Neural crest cell (in vitro differentiated cells): ENCODE measurements around the gene PTPRU. TPM values are rescaled to one million over a fixed set of nuclear protein-coding genes. Genes with fewer than 3 reads are reported as not detected.
A peak's percentile ranks its signal among the peaks of the same experiment; 100 is the strongest.
"Not testable (repeated sequence)": the region's sequence is repeated elsewhere in the genome, so short reads cannot be mapped to it uniquely, and the experiment has no call there.

Source experiments
- DNase-seq: peaks from one replicate; pipeline ENCODE4 v3.0.0; 2021; ENCODE audit warnings: low read depth, mixed read lengths, low spot score
- H3K27ac Mint-ChIP-seq: one replicate; pipeline ENCODE4 v1.8.0; 2021; ENCODE audit warnings: mild to moderate bottlenecking, mixed read lengths; ENCODE audit not compliant: unreplicated experiment
- H3K27me3 Mint-ChIP-seq: 2 replicates; pipeline ENCODE4 v1.8.0; 2021; ENCODE audit warnings: low read depth, mild to moderate bottlenecking, mixed read lengths
- H3K36me3 Mint-ChIP-seq: 2 replicates; pipeline ENCODE4 v1.8.0; 2021; ENCODE audit warnings: low read depth, mild to moderate bottlenecking, mixed read lengths
- H3K4me1 Mint-ChIP-seq: 2 replicates; pipeline ENCODE4 v1.8.0; 2021; ENCODE audit warnings: mixed read lengths
- H3K4me3 Mint-ChIP-seq: one replicate; pipeline ENCODE4 v1.8.0; 2021; ENCODE audit warnings: mild to moderate bottlenecking, mixed read lengths
- H3K9me3 Mint-ChIP-seq: 2 replicates; pipeline ENCODE4 v1.8.0; 2021; ENCODE audit warnings: mixed read lengths
- total RNA-seq: library from RNA; stranded (reverse); gene quantifications from 2 replicates; pipeline ENCODE4 v1.2.1, GENCODE V29; 2021
- TF ChIP-seq, protein P1 (sequence below): fragments of 200-600 bp; sonication (generic); conservative IDR thresholded peaks from 2 replicates; pipeline ENCODE4 v1.5.0; 2021; ENCODE audit warnings: antibody characterized with exemption, mild to moderate bottlenecking

PTPRU gene
- total RNA-seq, 1 donor from 2014 or later = 5.1 TPM

DNA sequence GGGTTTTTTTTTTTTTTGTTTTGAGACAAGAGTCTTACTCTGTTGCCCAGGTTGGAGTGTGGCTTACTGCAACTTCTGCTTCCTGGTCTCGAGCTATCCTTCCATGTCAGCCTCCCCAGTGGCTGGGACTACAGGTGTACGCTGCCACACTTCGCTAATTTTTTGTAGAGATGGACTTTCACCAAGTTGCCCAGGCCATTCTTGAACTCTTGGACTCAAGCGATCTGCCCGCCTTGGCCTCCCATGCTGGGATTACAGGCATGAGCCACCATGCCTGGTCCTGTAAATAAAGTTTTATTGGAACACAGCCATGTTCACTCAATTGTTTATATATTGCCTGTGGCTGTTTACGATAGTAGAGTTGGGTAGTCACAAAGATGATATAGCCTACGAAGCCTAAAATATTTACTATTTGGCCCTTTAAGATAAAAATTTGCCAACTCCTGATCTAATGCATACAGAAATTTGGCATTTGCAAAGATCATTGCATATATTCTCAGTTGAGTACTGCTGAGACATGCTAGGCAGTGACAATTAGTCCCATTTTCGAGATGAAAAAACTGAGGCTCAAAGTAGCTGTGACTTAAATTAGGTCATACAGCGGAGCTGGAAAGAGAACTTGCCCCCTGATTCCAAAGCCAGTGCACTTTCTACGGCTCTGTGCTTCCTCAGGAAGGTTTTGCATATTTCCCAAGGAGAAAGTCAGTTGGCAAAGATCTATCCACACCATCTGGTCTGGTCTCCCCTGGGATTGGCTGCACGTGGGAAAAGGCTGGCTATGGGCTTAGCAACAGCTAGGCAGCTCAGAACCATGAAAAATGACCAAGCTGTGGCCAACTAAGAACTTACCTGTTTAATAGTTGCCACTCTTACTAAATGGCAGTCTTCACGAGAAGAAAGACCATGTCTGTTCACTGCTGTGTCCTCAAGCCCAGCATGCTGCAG, 25.0 kb upstream of the PTPRU start:
- Mint-ChIP-seq H3K4me3 (no peak overlapping the region), H3K36me3 (no peaks in the 10 kb centered on the region), H3K9me3 (no peaks in the 10 kb centered on the region), H3K27ac (no peak overlapping the region), H3K4me1 (no peaks in the 10 kb centered on the region), H3K27me3 (no peaks in the 10 kb centered on the region)
- DNase-seq = no peak
- TF ChIP-seq, protein P1, sequence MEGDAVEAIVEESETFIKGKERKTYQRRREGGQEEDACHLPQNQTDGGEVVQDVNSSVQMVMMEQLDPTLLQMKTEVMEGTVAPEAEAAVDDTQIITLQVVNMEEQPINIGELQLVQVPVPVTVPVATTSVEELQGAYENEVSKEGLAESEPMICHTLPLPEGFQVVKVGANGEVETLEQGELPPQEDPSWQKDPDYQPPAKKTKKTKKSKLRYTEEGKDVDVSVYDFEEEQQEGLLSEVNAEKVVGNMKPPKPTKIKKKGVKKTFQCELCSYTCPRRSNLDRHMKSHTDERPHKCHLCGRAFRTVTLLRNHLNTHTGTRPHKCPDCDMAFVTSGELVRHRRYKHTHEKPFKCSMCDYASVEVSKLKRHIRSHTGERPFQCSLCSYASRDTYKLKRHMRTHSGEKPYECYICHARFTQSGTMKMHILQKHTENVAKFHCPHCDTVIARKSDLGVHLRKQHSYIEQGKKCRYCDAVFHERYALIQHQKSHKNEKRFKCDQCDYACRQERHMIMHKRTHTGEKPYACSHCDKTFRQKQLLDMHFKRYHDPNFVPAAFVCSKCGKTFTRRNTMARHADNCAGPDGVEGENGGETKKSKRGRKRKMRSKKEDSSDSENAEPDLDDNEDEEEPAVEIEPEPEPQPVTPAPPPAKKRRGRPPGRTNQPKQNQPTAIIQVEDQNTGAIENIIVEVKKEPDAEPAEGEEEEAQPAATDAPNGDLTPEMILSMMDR = no peak

GRCh38 chr1:29213055-29213454, 23.3 kb upstream of the PTPRU start:
- Mint-ChIP-seq H3K4me3 (no peak overlapping the region), H3K4me1 (no peaks in the 10 kb centered on the region), H3K9me3 (no peaks in the 10 kb centered on the region), H3K27me3 (no peaks in the 10 kb centered on the region), H3K27ac (no peak overlapping the region), H3K36me3 (no peaks in the 10 kb centered on the region)
- no peak for DNase-seq
- TF ChIP-seq, protein P1 = no peak

DNA sequence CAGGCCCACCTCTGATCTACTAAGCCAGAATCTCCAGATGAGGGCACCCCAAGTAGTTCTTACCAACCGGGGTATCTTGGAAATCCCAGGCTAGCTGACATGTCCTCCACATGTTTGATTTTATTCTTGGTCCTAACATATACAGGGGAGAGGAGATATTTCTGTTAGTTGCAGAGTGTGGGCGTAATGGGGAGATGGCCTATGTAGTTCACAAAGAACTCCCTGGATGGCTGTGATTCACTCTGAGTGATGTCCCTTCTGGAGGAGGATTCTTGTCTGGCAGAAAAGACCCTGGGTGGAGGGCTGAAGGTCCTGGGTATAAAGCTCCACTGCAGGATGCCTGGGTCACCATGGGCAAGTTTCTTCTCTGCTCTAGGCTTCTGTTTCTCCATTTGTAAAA, 18.7 kb upstream of the PTPRU start:
- H3K36me3 Mint-ChIP-seq = no peaks in the 10 kb centered on the region
- H3K9me3 Mint-ChIP-seq = no peaks in the 10 kb centered on the region
- no peak overlapping the region for H3K27ac Mint-ChIP-seq
- H3K4me1 Mint-ChIP-seq = no peaks in the 10 kb centered on the region
- no peaks in the 10 kb centered on the region for H3K27me3 Mint-ChIP-seq
- no peak overlapping the region for H3K4me3 Mint-ChIP-seq
- no peak for DNase-seq
- TF ChIP-seq, protein P1 = no peak

DNA sequence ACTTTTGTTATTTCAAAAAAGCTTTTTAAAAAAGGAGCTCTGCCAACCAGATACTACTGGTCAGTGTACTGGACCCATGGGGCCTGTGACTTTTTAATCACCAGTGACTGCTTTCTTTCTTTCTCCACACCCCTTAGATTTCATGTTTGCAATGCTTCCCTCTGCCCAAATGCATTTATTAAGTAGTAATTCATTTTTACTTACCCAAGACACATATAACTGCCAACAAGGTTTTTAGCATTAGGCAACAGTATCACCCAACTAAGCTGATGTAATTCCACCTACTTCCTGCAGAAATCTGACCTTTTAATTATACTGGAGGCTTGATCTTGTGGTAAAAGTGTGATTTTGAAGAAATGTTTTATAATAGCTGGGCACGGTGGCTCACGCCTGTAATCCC, 18.1 kb upstream of the PTPRU start:
- no peak overlapping the region for H3K27ac Mint-ChIP-seq
- H3K36me3 Mint-ChIP-seq = no peaks in the 10 kb centered on the region
- H3K27me3 Mint-ChIP-seq = no peaks in the 10 kb centered on the region
- no peaks in the 10 kb centered on the region for H3K9me3 Mint-ChIP-seq
- TF ChIP-seq, protein P1 = no peak
- no peak overlapping the region for H3K4me3 Mint-ChIP-seq
- peaks cover 4% of the 10 kb centered on the region for H3K4me1 Mint-ChIP-seq
- no peak for DNase-seq

DNA sequence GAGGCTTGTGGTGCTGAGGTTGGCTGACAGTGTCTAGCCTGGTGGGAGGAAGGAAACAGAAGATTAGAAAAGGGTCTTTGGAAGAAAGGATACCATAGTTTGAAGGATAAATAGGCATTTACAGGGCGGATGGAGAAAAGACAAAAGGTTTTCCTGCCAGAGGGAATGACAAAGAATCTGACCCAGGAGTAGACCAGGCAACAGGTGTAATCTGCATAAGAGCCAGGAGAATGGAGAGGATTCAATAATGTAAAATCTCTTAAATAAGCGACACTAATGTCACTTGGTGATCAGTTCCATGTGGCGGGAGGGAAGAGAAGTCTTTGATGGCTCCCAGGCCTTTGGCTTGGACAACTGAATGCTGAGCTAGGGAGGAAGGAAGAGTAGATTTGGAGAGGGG, 15.0 kb upstream of the PTPRU start:
- H3K9me3 Mint-ChIP-seq = no peaks in the 10 kb centered on the region
- peaks cover 6% of the 10 kb centered on the region for H3K4me1 Mint-ChIP-seq
- H3K36me3 Mint-ChIP-seq = no peaks in the 10 kb centered on the region
- peak overlapping the region; percentile 2 for H3K27ac Mint-ChIP-seq
- H3K27me3 Mint-ChIP-seq = no peaks in the 10 kb centered on the region
- no peak for DNase-seq
- no peak overlapping the region for H3K4me3 Mint-ChIP-seq
- TF ChIP-seq, protein P1 = no peak

GRCh38 chr1:29222260-29222659, 14.1 kb upstream of the PTPRU start:
- not testable (repeated sequence) for DNase-seq, H3K9me3 Mint-ChIP-seq, H3K4me1 Mint-ChIP-seq, H3K27me3 Mint-ChIP-seq, H3K36me3 Mint-ChIP-seq, H3K4me3 Mint-ChIP-seq, H3K27ac Mint-ChIP-seq
